ENCODE results near the gene MROH9. TPM values are rescaled to one million over a fixed set of nuclear protein-coding genes. Genes with fewer than 3 reads are reported as not detected.

Gene MROH9
- total RNA-seq, 1 experiment from 2014 or later, result not detected

DNA sequence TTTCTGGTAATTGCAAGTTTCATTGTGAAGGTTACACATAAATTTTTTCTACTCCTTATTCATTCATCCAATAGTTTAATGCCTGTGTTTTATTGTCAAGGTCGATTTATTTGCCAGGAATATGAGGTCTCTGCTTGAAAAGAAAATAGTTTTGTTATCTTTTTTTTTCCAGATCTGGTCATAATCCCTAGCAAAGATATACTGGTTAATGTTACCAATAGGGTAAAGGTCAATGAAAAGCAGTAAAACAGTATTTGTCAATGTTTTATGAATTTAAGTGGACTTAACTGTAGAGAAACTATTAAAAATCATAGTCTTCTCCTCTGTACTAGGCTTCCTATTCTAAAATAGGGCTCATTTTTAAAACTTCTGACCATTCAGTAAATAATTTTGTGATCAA, 147.3 kb downstream of the MROH9 start:
- no peak for DNase-seq
- Mint-ChIP-seq H3K36me3 (ENCODE audit: insufficient read depth in 1 of 3, low read depth in 3 of 3) (no peaks in the 10 kb centered on the region), H3K9me3 (no peaks in the 10 kb centered on the region), H3K4me3 (no peak overlapping the region), H3K4me1 (peaks cover 0 to 3% of the 10 kb centered on the region in 2 experiments; a peak in 1 of 4 replicates), H3K27me3 (ENCODE audit: low read depth) (no peaks in the 10 kb centered on the region), H3K27ac (no peak overlapping the region)
- Histone ChIP-seq H3K23me2 (ENCODE audit: insufficient read length, low read depth, low read length, poor library complexity, severe bottlenecking) (no peaks in the 10 kb centered on the region), H3K9me3 (ENCODE audit: control insufficient read depth, low read depth, low read length) (no peaks in the 10 kb centered on the region), H3K79me1 (ENCODE audit: insufficient read depth, low read depth, low read length, poor library complexity, severe bottlenecking) (no peaks in the 10 kb centered on the region), H3K4ac (ENCODE audit: low read depth, low read length) (no peak overlapping the region), H2AK5ac (ENCODE audit: insufficient read length, low read length) (no peak overlapping the region), H2BK120ac (ENCODE audit: low read depth, low read length, poor library complexity, severe bottlenecking) (no peak overlapping the region), H3K27me3 (ENCODE audit: insufficient read depth, low read length) (no peaks in the 10 kb centered on the region), H3K23ac (ENCODE audit: insufficient read length, low read depth, low read length) (no peak overlapping the region), H3K18ac (ENCODE audit: insufficient read length, low read depth, low read length) (no peak overlapping the region), H4K8ac (replicated peaks; ENCODE audit: insufficient read length, low read depth, low read length) (no peak overlapping the region), H3T11ph (ENCODE audit: low read length) (no peak overlapping the region), H3K14ac (ENCODE audit: insufficient read depth, low read length) (no peak overlapping the region), H2AFZ (ENCODE audit: low read length) (no peak overlapping the region), H2BK15ac (ENCODE audit: low read depth, low read length) (no peak overlapping the region), H4K91ac (ENCODE audit: insufficient read length, low read depth, low read length) (no peak overlapping the region), H4K20me1 (ENCODE audit: control insufficient read depth, insufficient read depth, insufficient read length) (no peaks in the 10 kb centered on the region), H3K56ac (ENCODE audit: insufficient read length, low read depth, low read length) (no peak overlapping the region), H2BK20ac (ENCODE audit: low read depth, low read length, poor library complexity, severe bottlenecking) (no peak overlapping the region), H3K4me2 (ENCODE audit: insufficient read depth, insufficient read length, low read length) (no peak overlapping the region), H3K4me1 (ENCODE audit: insufficient read depth, low read length) (no peaks in the 10 kb centered on the region), H3K27ac (ENCODE audit: insufficient read length, low read depth, low read length) (no peak overlapping the region), H4K5ac (ENCODE audit: insufficient read length, low read depth, low read length) (no peak overlapping the region), H2BK12ac (ENCODE audit: insufficient read length, low read depth, low read length) (no peak overlapping the region), H3K79me2 (ENCODE audit: insufficient read depth, low read length) (no peaks in the 10 kb centered on the region), H3K9ac (ENCODE audit: extremely low read depth, insufficient read length, low read length) (no peak overlapping the region), H2BK5ac (ENCODE audit: insufficient read length, low read length) (no peak overlapping the region)
- WGBS (ENCODE audit: extremely low coverage, insufficient read length, low lambda C conversion rate), result no CpG with 5 or more reads among the region's 1 CpG
- TF ChIP-seq, protein P1, sequence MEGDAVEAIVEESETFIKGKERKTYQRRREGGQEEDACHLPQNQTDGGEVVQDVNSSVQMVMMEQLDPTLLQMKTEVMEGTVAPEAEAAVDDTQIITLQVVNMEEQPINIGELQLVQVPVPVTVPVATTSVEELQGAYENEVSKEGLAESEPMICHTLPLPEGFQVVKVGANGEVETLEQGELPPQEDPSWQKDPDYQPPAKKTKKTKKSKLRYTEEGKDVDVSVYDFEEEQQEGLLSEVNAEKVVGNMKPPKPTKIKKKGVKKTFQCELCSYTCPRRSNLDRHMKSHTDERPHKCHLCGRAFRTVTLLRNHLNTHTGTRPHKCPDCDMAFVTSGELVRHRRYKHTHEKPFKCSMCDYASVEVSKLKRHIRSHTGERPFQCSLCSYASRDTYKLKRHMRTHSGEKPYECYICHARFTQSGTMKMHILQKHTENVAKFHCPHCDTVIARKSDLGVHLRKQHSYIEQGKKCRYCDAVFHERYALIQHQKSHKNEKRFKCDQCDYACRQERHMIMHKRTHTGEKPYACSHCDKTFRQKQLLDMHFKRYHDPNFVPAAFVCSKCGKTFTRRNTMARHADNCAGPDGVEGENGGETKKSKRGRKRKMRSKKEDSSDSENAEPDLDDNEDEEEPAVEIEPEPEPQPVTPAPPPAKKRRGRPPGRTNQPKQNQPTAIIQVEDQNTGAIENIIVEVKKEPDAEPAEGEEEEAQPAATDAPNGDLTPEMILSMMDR (conservative IDR thresholded peaks at IDR 0.05), result no peak
